ENCODE data around the gene GPRIN1.

Gene GPRIN1

GRCh38 chr5:176609724-176610434 lies at the start of gene GPRIN1:
Gene GPRIN1, minus strand, starts transcription at chr5:176610156. Its CDS starts 10,322 bp downstream, at chr5:176599834.
- no peaks in the 10 kb centered on the region for H3K27me3 ChIP-seq (ENCODE audit: low read depth, low read length)
- H3K27ac ChIP-seq (ENCODE audit: low read length) = no peak within 1 kb of the TSS
- no peaks in the 10 kb centered on the region for H3K9me3 ChIP-seq (ENCODE audit: control insufficient read depth in 1 of 2, low read length in 2 of 2)
- peaks cover 0 to 7% of the 10 kb centered on the region in 2 donors for H3K4me1 ChIP-seq (ENCODE audit: control insufficient read depth in 1 of 2, insufficient read depth in 2 of 2, low read length in 2 of 2)
- H3K36me3 ChIP-seq (ENCODE audit: control insufficient read depth in 1 of 2, insufficient read depth in 2 of 2, low read length in 2 of 2) = no peaks in the 10 kb centered on the region
- H3K4me3 ChIP-seq (ENCODE audit: low read depth in 1 of 2, low read length in 2 of 2) = peak within 1 kb of the TSS in 1 of 2 donors; percentile 62

- Histone ChIP-seq H3K4me1 (ENCODE audit: control insufficient read depth in 1 of 2, insufficient read depth in 2 of 2, low read length in 2 of 2) (peaks cover 8 to 17% of the 10 kb centered on the region in 2 donors), H3K27ac (ENCODE audit: low read length) (no peak overlapping the region), H3K4me3 (ENCODE audit: low read depth in 1 of 2, low read length in 2 of 2) (no peak overlapping the region), H3K27me3 (ENCODE audit: low read depth, low read length) (no peaks in the 10 kb centered on the region), H3K9me3 (ENCODE audit: control insufficient read depth in 1 of 2, low read length in 2 of 2) (no peaks in the 10 kb centered on the region), H3K36me3 (ENCODE audit: control insufficient read depth in 1 of 2, insufficient read depth in 2 of 2, low read length in 2 of 2) (peaks cover 4 to 25% of the 10 kb centered on the region in 2 donors)
Observed at GRCh38 chr5:176659512-176659839, 49.5 kb upstream of the GPRIN1 start.

GRCh38 chr5:176658817-176659511 lies 49.0 kb upstream of the GPRIN1 start:
- no peak overlapping the region for H3K27ac ChIP-seq (ENCODE audit: low read length)
- no peaks in the 10 kb centered on the region for H3K9me3 ChIP-seq (ENCODE audit: control insufficient read depth in 1 of 2, low read length in 2 of 2)
- H3K27me3 ChIP-seq (ENCODE audit: low read depth, low read length) = no peaks in the 10 kb centered on the region
- peaks cover 6 to 29% of the 10 kb centered on the region in 2 donors for H3K36me3 ChIP-seq (ENCODE audit: control insufficient read depth in 1 of 2, insufficient read depth in 2 of 2, low read length in 2 of 2)
- peak overlapping the region in 1 of 2 donors; percentile 14 for H3K4me3 ChIP-seq (ENCODE audit: low read depth in 1 of 2, low read length in 2 of 2)
- peaks cover 8 to 17% of the 10 kb centered on the region in 2 donors for H3K4me1 ChIP-seq (ENCODE audit: control insufficient read depth in 1 of 2, insufficient read depth in 2 of 2, low read length in 2 of 2)

- Histone ChIP-seq H3K4me3 (ENCODE audit: low read depth in 1 of 2, low read length in 2 of 2) (peak overlapping the region in 1 of 2 donors; percentile 14), H3K9me3 (ENCODE audit: control insufficient read depth in 1 of 2, low read length in 2 of 2) (no peaks in the 10 kb centered on the region), H3K27ac (ENCODE audit: low read length) (no peak overlapping the region), H3K36me3 (ENCODE audit: control insufficient read depth in 1 of 2, insufficient read depth in 2 of 2, low read length in 2 of 2) (peaks cover 14 to 37% of the 10 kb centered on the region in 2 donors), H3K27me3 (ENCODE audit: low read depth, low read length) (no peaks in the 10 kb centered on the region), H3K4me1 (ENCODE audit: control insufficient read depth in 1 of 2, insufficient read depth in 2 of 2, low read length in 2 of 2) (peaks cover 8 to 17% of the 10 kb centered on the region in 2 donors)
Observed at GRCh38 chr5:176658007-176658599, 48.1 kb upstream of the GPRIN1 start.

- no peaks in the 10 kb centered on the region for H3K27me3 ChIP-seq (ENCODE audit: low read depth, low read length)
- H3K27ac ChIP-seq (ENCODE audit: low read length) = no peak overlapping the region
- peaks cover 8 to 17% of the 10 kb centered on the region in 2 donors for H3K4me1 ChIP-seq (ENCODE audit: control insufficient read depth in 1 of 2, insufficient read depth in 2 of 2, low read length in 2 of 2)
- no peak overlapping the region for H3K4me3 ChIP-seq (ENCODE audit: low read depth in 1 of 2, low read length in 2 of 2)
- H3K36me3 ChIP-seq (ENCODE audit: control insufficient read depth in 1 of 2, insufficient read depth in 2 of 2, low read length in 2 of 2) = peaks cover 14 to 43% of the 10 kb centered on the region in 2 donors
- H3K9me3 ChIP-seq (ENCODE audit: control insufficient read depth in 1 of 2, low read length in 2 of 2) = no peaks in the 10 kb centered on the region
Observed at GRCh38 chr5:176656467-176656990, 46.6 kb upstream of the GPRIN1 start.

GRCh38 chr5:176654856-176655255 lies 44.9 kb upstream of the GPRIN1 start:
- Histone ChIP-seq H3K9me3 (ENCODE audit: control insufficient read depth in 1 of 2, low read length in 2 of 2) (no peaks in the 10 kb centered on the region), H3K4me3 (ENCODE audit: low read depth in 1 of 2, low read length in 2 of 2) (no peak overlapping the region), H3K36me3 (ENCODE audit: control insufficient read depth in 1 of 2, insufficient read depth in 2 of 2, low read length in 2 of 2) (peaks cover 14 to 43% of the 10 kb centered on the region in 2 donors), H3K27ac (ENCODE audit: low read length) (no peak overlapping the region), H3K4me1 (ENCODE audit: control insufficient read depth in 1 of 2, insufficient read depth in 2 of 2, low read length in 2 of 2) (peaks cover 8 to 11% of the 10 kb centered on the region in 2 donors), H3K27me3 (ENCODE audit: low read depth, low read length) (no peaks in the 10 kb centered on the region)

GRCh38 chr5:176653401-176654385 lies 43.7 kb upstream of the GPRIN1 start:
- Histone ChIP-seq H3K27me3 (ENCODE audit: low read depth, low read length) (no peaks in the 10 kb centered on the region), H3K9me3 (ENCODE audit: control insufficient read depth in 1 of 2, low read length in 2 of 2) (no peaks in the 10 kb centered on the region), H3K4me3 (ENCODE audit: low read depth in 1 of 2, low read length in 2 of 2) (no peak overlapping the region), H3K36me3 (ENCODE audit: control insufficient read depth in 1 of 2, insufficient read depth in 2 of 2, low read length in 2 of 2) (peaks cover 14 to 43% of the 10 kb centered on the region in 2 donors), H3K4me1 (ENCODE audit: control insufficient read depth in 1 of 2, insufficient read depth in 2 of 2, low read length in 2 of 2) (peaks cover 6 to 10% of the 10 kb centered on the region in 2 donors), H3K27ac (ENCODE audit: low read length) (no peak overlapping the region)

GRCh38 chr5:176652136-176652535 lies 42.2 kb upstream of the GPRIN1 start:
- Histone ChIP-seq H3K4me1 (ENCODE audit: control insufficient read depth in 1 of 2, insufficient read depth in 2 of 2, low read length in 2 of 2) (peaks cover 6 to 14% of the 10 kb centered on the region in 2 donors), H3K4me3 (ENCODE audit: low read depth in 1 of 2, low read length in 2 of 2) (no peak overlapping the region), H3K27me3 (ENCODE audit: low read depth, low read length) (no peaks in the 10 kb centered on the region), H3K27ac (ENCODE audit: low read length) (no peak overlapping the region), H3K36me3 (ENCODE audit: control insufficient read depth in 1 of 2, insufficient read depth in 2 of 2, low read length in 2 of 2) (peaks cover 14 to 39% of the 10 kb centered on the region in 2 donors), H3K9me3 (ENCODE audit: control insufficient read depth in 1 of 2, low read length in 2 of 2) (no peaks in the 10 kb centered on the region)

GRCh38 chr5:176651472-176651980 lies 41.6 kb upstream of the GPRIN1 start:
- Histone ChIP-seq H3K4me1 (ENCODE audit: control insufficient read depth in 1 of 2, insufficient read depth in 2 of 2, low read length in 2 of 2) (peaks cover 6 to 14% of the 10 kb centered on the region in 2 donors), H3K4me3 (ENCODE audit: low read depth in 1 of 2, low read length in 2 of 2) (no peak overlapping the region), H3K9me3 (ENCODE audit: control insufficient read depth in 1 of 2, low read length in 2 of 2) (no peaks in the 10 kb centered on the region), H3K27me3 (ENCODE audit: low read depth, low read length) (no peaks in the 10 kb centered on the region), H3K36me3 (ENCODE audit: control insufficient read depth in 1 of 2, insufficient read depth in 2 of 2, low read length in 2 of 2) (peaks cover 14 to 34% of the 10 kb centered on the region in 2 donors), H3K27ac (ENCODE audit: low read length) (no peak overlapping the region)

- Histone ChIP-seq H3K4me1 (ENCODE audit: control insufficient read depth in 1 of 2, insufficient read depth in 2 of 2, low read length in 2 of 2) (peaks cover 6 to 14% of the 10 kb centered on the region in 2 donors), H3K4me3 (ENCODE audit: low read depth in 1 of 2, low read length in 2 of 2) (no peak overlapping the region), H3K9me3 (ENCODE audit: control insufficient read depth in 1 of 2, low read length in 2 of 2) (no peaks in the 10 kb centered on the region), H3K36me3 (ENCODE audit: control insufficient read depth in 1 of 2, insufficient read depth in 2 of 2, low read length in 2 of 2) (peaks cover 10 to 28% of the 10 kb centered on the region in 2 donors), H3K27me3 (ENCODE audit: low read depth, low read length) (no peaks in the 10 kb centered on the region), H3K27ac (ENCODE audit: low read length) (no peak overlapping the region)
Observed at GRCh38 chr5:176650354-176650884, 40.5 kb upstream of the GPRIN1 start.
